Stimulated activated CD4-positive, alpha-beta T cell treated with anti-CD3 and anti-CD28 coated beads, Interleukin-1b, Interleukin-23, amount 100 ng/mL, for 24 hours (primary cell): ENCODE data around the gene CHST8.
"Not testable (repeated sequence)": the region's sequence is repeated elsewhere in the genome, so short reads cannot be mapped to it uniquely, and the experiment has no call there.

ENCODE experiments used
- DNase-seq, 4 experiments: peaks; one replicate each; pipeline ENCODE4 v3.0.0-alpha.2; 2020; ENCODE audit warnings: low read depth in 4 of 4, low spot score in 1 of 4

Gene CHST8

GRCh38 chr19:33641956-33642498 is 20.3 kb downstream of the CHST8 start:
- DNase-seq, result no peak

GRCh38 chr19:33644284-33644836 is 22.6 kb downstream of the CHST8 start:
- no peak for DNase-seq

- no peak for DNase-seq
Observed at GRCh38 chr19:33646306-33646705, 24.6 kb downstream of the CHST8 start.

DNA sequence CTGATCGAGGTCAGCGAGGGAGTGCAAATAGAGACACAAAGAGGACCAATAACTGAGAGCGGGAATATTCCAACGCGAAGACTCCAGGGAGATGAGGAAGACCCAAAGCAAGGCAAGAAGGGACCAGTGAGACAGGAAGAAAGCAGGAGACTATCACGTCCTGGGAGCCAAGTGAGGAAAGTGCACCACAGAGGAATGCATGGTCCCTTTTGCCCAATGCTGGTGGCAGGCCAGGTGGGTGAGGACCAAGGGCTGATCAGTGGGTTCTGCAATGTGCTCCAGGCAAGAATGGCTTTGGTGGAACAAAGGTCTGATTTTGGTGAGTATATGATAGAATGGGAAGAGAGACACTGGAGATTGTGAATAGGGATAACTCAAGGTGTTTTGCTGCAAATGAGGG is 25.4 kb downstream of the CHST8 start:
- DNase-seq, result no peak

DNA sequence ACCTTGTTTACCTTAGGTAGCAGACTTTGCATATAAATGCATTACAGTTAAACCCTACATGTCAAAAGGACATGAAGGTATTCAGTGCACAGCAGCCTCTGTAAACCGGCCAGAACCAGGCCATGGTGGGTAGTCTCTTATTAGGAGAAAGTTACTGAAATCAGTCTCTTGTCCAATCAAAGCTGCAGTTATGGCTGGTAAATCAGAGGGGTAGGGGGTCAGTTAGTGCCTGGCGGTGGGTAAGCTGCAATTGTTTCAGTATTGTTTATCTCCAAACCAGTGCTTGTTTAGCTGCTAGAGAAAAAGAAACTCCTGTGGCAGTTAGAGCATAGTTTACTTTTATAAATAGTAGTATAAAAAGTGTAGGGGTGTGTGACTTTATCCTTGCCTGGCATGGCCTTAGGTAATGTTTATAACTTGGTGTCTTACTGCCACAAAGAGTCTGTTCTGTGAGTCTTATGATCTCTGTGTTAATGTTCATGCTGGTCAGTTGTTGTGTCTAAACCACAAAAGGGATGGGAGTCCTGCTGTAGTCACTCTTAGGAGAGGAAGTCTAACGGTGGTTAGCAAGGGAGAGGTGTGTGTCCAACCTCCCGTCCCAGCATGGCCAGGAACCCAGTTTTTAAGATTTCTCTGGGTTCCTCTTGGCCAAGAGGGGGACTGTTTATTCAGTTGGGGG is 28.0 kb downstream of the CHST8 start:
- DNase-seq, result no peak

DNA sequence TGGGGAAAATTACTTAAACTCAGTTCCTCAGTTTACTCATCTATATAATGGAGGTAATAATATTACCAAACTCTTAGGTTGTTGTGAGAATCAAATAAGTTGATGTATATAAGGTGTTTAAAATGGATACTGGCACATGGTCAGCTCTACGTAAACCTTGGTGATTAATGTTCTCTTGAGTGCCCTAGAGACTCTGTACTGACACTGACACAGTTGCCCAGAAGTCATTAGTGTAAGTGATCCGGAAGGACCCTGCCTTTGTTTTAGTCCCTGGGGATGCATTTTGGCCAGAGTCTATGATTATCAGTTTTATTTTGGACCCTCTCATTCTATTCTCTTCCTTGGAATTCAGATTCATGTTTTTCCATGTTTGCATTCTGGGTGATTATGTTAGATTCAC is 31.9 kb downstream of the CHST8 start:
- no peak for DNase-seq

- no peak for DNase-seq
Observed at GRCh38 chr19:33654840-33655508, 33.2 kb downstream of the CHST8 start.

GRCh38 chr19:33659835-33660234 is 38.1 kb downstream of the CHST8 start:
- DNase-seq, result no peak

- DNase-seq, result no peak
Observed at GRCh38 chr19:33660410-33661124, 38.8 kb downstream of the CHST8 start.

GRCh38 chr19:33661336-33661735 is 39.6 kb downstream of the CHST8 start:
- no peak for DNase-seq

DNA sequence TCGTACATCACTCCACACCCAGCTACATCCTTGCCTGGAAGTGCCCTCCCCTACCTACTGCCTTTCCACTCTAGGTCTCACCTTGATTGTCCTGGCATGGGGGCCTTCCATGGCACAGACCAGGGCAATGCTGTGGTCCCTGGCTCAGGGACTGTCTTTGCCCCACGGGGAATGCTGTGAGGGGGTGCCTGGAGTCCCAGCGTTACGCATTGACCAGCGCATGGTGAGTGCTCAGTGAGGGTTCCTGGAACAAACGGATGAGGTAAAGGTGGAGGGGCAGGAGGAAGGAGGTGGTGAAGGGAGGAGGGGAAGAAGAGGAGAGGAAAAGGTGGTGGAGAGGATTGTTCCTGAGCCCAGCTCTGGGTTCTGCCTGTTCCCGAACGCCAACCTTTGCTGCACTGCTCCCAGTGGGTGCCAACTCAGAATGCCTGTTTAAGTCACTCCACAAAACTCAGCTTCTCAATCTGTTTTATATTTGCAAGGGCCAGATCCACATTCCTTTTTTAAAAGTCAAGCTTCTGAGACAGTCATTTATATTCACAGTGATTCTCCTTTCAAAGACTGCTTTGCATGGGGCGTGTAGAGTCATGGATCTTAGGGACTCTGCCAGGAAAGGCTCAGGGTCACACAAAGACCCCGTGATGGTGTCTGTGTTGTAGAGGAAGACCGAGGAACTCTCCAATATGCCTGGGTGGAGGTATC is 40.8 kb downstream of the CHST8 start:
- no peak for DNase-seq

- DNase-seq, result not testable (repeated sequence)
Observed at GRCh38 chr19:33663316-33663715, 41.6 kb downstream of the CHST8 start.

DNA sequence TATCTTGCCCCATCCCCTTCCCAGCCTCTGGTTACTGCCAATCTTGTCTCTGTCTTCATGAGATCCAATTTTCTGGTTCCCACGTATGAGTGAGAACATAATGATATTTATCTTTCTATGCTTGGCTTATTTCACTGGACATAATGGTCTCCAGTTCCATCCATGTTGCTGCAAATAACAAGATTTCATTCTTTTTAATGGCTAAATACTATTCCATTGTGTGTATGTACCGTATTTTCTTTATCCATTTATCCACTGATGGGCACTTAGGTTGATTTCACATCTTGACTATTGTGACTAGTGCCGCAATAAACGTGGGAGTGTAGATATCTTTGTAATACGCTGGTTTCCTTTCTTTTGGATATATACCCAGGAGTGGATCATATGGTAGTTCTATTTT is 43.0 kb downstream of the CHST8 start:
- no peak for DNase-seq

- no peak for DNase-seq
Observed at GRCh38 chr19:33665776-33666595, 44.2 kb downstream of the CHST8 start.

DNA sequence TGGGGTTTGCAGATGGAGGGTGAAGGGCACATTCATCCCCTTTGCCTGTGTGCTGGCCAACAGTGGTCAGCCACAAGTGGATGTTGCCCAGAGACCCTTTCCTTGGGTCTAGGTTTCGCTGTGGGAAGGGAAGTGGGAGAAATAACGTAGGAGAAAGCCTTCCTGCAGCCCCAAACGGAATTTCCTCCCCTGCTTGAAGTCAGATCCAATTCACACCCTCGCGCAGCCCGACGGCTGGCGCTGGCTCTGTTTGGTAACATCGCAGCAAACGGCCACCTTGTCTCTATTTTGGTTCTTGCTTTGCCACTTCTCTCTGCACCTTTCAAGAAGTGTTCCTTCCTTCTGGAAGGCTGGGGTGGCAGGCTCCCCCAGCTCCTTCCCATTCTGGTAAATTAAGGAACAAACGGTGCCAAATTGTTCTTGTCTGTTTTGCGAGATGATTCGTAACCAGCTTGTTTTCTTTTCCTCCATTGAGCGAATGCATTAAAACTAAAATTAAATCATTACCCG is 45.4 kb downstream of the CHST8 start:
- no peak for DNase-seq

DNA sequence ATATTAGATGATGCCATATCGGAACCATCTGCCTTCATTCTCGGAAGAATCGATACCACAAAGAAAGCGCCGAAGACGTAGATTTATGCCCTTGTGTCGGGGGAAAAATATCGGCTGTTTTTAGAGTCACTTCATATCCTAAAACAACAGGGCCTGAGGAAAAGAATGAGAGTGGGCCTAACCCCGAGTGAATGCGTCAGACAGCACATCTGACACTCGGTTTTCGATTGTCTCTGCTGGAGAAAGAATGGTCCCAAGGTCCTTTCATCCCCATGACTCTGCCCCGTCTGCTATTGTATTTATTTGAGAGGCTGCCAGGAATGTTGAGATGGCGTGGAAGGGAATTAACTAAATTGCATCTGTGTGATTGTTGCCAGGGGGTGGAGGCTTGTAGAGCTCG is 46.1 kb downstream of the CHST8 start:
- no peak for DNase-seq

DNA sequence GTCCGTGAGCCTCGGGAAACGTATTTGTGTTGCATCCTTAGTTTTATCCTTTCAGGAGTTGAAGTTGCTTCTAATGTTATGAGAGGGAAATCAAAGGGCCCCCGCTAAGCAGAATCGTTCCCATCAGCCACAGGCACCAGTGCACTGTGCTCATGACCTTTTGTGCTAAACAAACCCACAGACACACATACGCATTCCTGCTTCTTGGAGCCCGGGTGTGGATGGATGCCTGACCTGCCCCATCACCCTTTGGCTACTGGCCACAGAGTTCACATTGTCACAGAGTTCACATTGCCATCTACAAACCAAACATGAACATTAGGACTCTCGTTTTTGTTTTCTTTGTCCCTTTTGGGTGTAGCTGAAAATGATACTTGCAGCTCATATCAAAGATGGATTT is 47.2 kb downstream of the CHST8 start:
- no peak for DNase-seq

- no peak for DNase-seq
Observed at GRCh38 chr19:33669376-33669775, 47.6 kb downstream of the CHST8 start.

DNA sequence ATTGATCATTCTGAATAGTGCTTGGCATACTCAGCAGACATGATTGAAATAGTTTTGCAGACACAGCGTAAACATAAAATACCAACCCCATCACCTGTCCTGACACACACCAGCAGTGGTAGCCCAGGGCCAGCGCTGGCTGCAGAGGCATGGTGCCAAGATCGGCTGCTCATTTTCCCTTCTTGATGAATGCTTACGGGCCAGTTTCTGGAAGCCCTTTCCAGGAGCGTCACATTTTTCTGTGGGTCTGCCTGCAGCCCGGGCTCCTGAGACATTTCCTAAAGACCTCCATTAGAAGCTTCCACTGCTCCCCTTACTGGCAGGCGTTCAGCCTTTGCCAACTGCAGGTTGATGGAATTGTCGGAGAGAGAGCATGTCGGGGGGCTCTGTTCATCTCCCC is 48.6 kb downstream of the CHST8 start:
- no peak for DNase-seq

DNA sequence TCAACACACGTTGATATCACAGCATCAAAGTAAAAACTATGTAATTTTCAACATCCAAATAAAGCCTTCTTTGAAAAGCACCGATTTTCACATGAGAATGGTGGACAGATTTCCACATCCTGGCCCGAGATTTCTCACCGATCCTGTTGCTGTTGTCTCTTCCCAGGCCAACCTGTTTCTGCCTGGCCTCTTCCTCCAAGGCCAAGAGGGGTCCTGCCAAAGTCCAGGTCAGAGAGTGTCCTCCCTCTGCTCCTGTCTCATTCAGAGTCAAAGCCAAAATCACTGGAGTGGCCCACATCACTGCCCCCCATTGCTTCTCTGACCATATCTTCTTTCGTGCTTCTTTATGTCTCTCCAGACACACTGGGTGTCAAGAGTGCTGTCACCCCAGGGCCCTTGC is 49.5 kb downstream of the CHST8 start:
- DNase-seq, result no peak
